Measurements from ENCODE around the gene MISP.

GRCh38 chr19:780935-781334, 30.0 kb downstream of the MISP start:
- no peak for TF ChIP-seq SPI1 (IDR thresholded peaks at IDR 0.05; ENCODE audit: borderline replicate concordance, low read depth)
- no peak for TF ChIP-seq REST (IDR thresholded peaks at IDR 0.05; ENCODE audit: insufficient replicate concordance, low read depth)
- TF ChIP-seq, protein P1, sequence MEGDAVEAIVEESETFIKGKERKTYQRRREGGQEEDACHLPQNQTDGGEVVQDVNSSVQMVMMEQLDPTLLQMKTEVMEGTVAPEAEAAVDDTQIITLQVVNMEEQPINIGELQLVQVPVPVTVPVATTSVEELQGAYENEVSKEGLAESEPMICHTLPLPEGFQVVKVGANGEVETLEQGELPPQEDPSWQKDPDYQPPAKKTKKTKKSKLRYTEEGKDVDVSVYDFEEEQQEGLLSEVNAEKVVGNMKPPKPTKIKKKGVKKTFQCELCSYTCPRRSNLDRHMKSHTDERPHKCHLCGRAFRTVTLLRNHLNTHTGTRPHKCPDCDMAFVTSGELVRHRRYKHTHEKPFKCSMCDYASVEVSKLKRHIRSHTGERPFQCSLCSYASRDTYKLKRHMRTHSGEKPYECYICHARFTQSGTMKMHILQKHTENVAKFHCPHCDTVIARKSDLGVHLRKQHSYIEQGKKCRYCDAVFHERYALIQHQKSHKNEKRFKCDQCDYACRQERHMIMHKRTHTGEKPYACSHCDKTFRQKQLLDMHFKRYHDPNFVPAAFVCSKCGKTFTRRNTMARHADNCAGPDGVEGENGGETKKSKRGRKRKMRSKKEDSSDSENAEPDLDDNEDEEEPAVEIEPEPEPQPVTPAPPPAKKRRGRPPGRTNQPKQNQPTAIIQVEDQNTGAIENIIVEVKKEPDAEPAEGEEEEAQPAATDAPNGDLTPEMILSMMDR (IDR thresholded peaks at IDR 0.05; ENCODE audit: insufficient read depth, low read length), result no peak
